Neural crest cell (in vitro differentiated cells): ENCODE data around the gene GTPBP3. TPM values are rescaled to one million over a fixed set of nuclear protein-coding genes. Genes with fewer than 3 reads are reported as not detected.
A peak's percentile ranks its signal among the peaks of the same experiment; 100 is the strongest.

Experiments used
- DNase-seq: peaks from one replicate; pipeline ENCODE4 v3.0.0; 2021; ENCODE audit warnings: low read depth, mixed read lengths, low spot score
- H3K27ac Mint-ChIP-seq: one replicate; pipeline ENCODE4 v1.8.0; 2021; ENCODE audit warnings: mild to moderate bottlenecking, mixed read lengths; ENCODE audit not compliant: unreplicated experiment
- H3K27me3 Mint-ChIP-seq: 2 replicates; pipeline ENCODE4 v1.8.0; 2021; ENCODE audit warnings: low read depth, mild to moderate bottlenecking, mixed read lengths
- H3K36me3 Mint-ChIP-seq: 2 replicates; pipeline ENCODE4 v1.8.0; 2021; ENCODE audit warnings: low read depth, mild to moderate bottlenecking, mixed read lengths
- H3K4me1 Mint-ChIP-seq: 2 replicates; pipeline ENCODE4 v1.8.0; 2021; ENCODE audit warnings: mixed read lengths
- H3K4me3 Mint-ChIP-seq: one replicate; pipeline ENCODE4 v1.8.0; 2021; ENCODE audit warnings: mild to moderate bottlenecking, mixed read lengths
- H3K9me3 Mint-ChIP-seq: 2 replicates; pipeline ENCODE4 v1.8.0; 2021; ENCODE audit warnings: mixed read lengths
- long read RNA-seq: library from polyadenylated mRNA; unstranded; transcript quantifications from one replicate; pipeline ENCODE4 v2.0.0, GENCODE V29; 2020
- total RNA-seq: library from RNA; stranded (reverse); gene quantifications from 2 replicates; pipeline ENCODE4 v1.2.1, GENCODE V29; 2021
- TF ChIP-seq, protein P1 (sequence below): fragments of 200-600 bp; sonication (generic); conservative IDR thresholded peaks from 2 replicates; pipeline ENCODE4 v1.5.0; 2021; ENCODE audit warnings: antibody characterized with exemption, mild to moderate bottlenecking

Gene GTPBP3, protein sequence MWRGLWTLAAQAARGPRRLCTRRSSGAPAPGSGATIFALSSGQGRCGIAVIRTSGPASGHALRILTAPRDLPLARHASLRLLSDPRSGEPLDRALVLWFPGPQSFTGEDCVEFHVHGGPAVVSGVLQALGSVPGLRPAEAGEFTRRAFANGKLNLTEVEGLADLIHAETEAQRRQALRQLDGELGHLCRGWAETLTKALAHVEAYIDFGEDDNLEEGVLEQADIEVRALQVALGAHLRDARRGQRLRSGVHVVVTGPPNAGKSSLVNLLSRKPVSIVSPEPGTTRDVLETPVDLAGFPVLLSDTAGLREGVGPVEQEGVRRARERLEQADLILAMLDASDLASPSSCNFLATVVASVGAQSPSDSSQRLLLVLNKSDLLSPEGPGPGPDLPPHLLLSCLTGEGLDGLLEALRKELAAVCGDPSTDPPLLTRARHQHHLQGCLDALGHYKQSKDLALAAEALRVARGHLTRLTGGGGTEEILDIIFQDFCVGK
- 57.8 TPM in 2 replicates for total RNA-seq
- long read RNA-seq, partial matches to known transcripts: 0 of 5 reads
- long read RNA-seq, other reads (novel, unspliced or antisense): 2 of 5 reads

DNA sequence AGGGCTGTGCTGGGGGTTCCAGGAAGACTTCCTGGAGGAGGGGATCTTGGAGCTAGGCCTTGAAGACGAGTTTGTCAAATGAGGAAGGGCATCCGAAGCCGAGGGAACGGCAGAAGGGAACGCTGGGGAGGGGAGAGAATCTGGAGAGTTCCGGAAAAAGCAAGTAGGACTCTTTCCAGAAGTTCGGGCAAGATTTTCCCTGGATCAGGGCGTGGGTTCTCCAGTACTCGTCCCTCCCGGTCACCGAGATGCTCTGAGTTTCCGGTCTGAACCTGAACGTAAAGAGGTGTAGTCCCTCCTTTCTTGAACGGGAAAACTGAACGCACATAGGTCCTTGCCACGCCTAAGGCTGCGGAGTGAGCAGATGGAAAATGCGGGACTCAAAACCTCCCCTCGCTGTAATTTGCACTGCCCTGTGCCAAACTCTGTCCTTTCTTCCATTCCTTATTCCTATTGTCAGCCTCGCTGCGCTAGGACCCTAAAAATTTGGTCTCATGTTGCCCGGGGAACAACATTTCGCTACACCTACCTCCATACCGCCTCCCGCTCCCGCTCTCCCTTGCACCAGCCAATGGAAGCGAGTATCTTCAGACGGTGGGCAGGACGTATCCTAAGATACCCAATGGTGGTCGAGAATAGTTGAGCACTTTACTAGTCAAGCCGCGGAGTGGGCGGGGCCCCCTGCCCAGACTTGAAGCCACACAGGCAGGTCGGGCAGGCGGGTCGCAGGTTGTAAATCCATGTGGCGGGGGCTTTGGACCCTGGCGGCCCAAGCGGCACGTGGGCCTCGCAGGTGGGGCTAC lies at the start of gene GTPBP3:
GTPBP3 (plus strand) TSS at position 682 of the 803 bp plus-strand sequence; CDS start at position 741, 59 bp downstream.
- DNase-seq: peak; percentile 91
- H3K36me3 Mint-ChIP-seq: peaks cover 5% of the 10 kb centered on the region
- H3K4me1 Mint-ChIP-seq: peaks cover 22% of the 10 kb centered on the region
- no peaks in the 10 kb centered on the region for H3K9me3 Mint-ChIP-seq
- TF ChIP-seq, protein P1, sequence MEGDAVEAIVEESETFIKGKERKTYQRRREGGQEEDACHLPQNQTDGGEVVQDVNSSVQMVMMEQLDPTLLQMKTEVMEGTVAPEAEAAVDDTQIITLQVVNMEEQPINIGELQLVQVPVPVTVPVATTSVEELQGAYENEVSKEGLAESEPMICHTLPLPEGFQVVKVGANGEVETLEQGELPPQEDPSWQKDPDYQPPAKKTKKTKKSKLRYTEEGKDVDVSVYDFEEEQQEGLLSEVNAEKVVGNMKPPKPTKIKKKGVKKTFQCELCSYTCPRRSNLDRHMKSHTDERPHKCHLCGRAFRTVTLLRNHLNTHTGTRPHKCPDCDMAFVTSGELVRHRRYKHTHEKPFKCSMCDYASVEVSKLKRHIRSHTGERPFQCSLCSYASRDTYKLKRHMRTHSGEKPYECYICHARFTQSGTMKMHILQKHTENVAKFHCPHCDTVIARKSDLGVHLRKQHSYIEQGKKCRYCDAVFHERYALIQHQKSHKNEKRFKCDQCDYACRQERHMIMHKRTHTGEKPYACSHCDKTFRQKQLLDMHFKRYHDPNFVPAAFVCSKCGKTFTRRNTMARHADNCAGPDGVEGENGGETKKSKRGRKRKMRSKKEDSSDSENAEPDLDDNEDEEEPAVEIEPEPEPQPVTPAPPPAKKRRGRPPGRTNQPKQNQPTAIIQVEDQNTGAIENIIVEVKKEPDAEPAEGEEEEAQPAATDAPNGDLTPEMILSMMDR: no peak
- H3K27me3 Mint-ChIP-seq: peaks cover 5% of the 10 kb centered on the region
- peak within 1 kb of the TSS; percentile 39 for H3K27ac Mint-ChIP-seq
- peak within 1 kb of the TSS; percentile 93 for H3K4me3 Mint-ChIP-seq

DNA sequence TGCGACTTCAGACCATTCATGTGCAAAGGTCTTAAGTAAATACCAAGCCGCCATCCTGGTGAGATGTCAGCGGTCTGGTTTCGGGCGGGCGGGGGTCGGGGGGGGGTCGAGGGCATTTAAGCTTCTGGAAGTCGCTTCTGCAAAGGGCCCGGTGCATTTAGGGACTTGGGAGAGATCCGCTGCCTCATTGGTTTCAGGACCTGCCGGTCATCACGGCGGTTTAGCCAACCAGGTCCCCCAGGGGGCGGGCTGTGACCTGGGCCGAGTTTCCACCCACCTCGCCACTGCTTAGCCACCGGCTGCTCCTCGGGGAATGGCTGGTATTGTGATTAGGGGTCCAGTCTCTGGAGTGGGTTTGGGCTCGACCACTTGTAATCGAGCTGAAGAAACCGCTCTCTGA lies 47.9 kb upstream of the GTPBP3 start:
- Mint-ChIP-seq H3K4me3 (peak overlapping the region; percentile 72), H3K9me3 (no peaks in the 10 kb centered on the region), H3K27ac (no peak overlapping the region), H3K27me3 (peaks cover 6% of the 10 kb centered on the region), H3K4me1 (peaks cover 12% of the 10 kb centered on the region), H3K36me3 (no peaks in the 10 kb centered on the region)
- TF ChIP-seq, protein P1: no peak
- peak; percentile 78 for DNase-seq

DNA sequence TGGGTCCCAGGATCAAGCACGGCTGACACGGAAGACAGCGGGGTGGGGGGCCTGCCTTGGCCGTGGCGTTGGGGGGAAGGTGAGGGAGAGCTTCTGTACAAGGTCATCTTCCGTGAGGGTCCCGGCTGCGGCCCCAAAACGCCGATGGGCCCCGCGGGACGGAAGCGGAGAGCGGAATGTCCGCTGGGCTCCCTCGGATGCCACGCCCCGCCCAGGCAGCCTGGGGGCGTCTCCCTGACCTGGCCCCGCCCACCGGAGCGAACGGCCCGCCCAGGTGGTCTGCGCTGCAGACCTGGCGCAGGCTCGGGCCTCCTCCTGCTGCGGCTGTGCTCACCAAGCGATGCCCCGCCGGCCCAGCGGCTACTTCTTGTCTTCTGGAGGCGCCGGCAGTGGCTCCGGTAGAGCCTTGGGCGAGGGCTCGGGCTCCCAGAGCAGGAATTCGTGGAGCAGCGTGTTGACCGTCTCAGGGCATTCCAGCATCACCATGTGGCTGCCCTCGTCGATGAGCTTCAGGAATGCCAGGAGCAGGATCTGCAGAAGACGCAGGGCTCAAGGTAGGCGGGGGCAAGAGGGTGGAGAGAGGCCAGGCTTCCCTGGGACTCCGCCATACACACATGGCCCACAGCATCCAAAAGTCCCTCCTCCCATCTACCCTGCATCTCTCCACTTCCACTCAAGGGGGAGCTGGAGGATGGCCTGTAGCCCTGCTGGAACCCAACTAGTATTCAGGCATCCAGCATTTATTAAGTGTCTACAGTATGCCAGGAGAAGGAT lies 44.9 kb upstream of the GTPBP3 start:
- TF ChIP-seq, protein P1: peak; percentile 71
- peak; percentile 76 for DNase-seq
- H3K36me3 Mint-ChIP-seq: peaks cover 4% of the 10 kb centered on the region
- peaks cover 6% of the 10 kb centered on the region for H3K27me3 Mint-ChIP-seq
- H3K4me3 Mint-ChIP-seq: peak overlapping the region; percentile 90
- H3K9me3 Mint-ChIP-seq: no peaks in the 10 kb centered on the region
- peaks cover 12% of the 10 kb centered on the region for H3K4me1 Mint-ChIP-seq
- H3K27ac Mint-ChIP-seq: peak overlapping the region; percentile 27

DNA sequence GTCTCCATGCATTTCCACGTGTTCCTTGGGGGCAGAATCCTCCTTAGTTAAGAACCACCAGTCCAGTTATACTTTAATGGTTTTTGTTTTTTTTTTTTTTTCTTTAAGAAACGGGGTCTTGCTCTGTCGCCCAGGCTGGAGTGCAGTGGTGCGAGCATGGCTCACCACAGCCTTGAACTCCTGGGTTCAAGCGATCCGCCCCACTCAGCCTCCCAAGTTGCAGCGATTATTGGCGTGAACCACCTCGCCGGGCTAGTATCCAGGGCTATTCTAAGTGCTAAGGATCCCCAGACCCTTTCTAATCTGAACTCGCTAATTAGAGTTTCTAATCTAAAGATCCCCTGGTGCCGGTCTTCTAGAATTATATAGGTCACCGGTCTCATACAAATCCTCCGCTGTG lies 43.7 kb upstream of the GTPBP3 start:
- peaks cover 8% of the 10 kb centered on the region for H3K36me3 Mint-ChIP-seq
- TF ChIP-seq, protein P1: no peak
- no peaks in the 10 kb centered on the region for H3K9me3 Mint-ChIP-seq
- peak overlapping the region; percentile 47 for H3K4me3 Mint-ChIP-seq
- H3K4me1 Mint-ChIP-seq: peaks cover 12% of the 10 kb centered on the region
- peaks cover 6% of the 10 kb centered on the region for H3K27me3 Mint-ChIP-seq
- no peak for DNase-seq
- no peak overlapping the region for H3K27ac Mint-ChIP-seq
